Measurements from ENCODE around the gene BRMS1.
"Not testable (repeated sequence)": the region's sequence is repeated elsewhere in the genome, so short reads cannot be mapped to it uniquely, and the experiment has no call there.

Gene BRMS1, protein sequence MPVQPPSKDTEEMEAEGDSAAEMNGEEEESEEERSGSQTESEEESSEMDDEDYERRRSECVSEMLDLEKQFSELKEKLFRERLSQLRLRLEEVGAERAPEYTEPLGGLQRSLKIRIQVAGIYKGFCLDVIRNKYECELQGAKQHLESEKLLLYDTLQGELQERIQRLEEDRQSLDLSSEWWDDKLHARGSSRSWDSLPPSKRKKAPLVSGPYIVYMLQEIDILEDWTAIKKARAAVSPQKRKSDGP

DNA sequence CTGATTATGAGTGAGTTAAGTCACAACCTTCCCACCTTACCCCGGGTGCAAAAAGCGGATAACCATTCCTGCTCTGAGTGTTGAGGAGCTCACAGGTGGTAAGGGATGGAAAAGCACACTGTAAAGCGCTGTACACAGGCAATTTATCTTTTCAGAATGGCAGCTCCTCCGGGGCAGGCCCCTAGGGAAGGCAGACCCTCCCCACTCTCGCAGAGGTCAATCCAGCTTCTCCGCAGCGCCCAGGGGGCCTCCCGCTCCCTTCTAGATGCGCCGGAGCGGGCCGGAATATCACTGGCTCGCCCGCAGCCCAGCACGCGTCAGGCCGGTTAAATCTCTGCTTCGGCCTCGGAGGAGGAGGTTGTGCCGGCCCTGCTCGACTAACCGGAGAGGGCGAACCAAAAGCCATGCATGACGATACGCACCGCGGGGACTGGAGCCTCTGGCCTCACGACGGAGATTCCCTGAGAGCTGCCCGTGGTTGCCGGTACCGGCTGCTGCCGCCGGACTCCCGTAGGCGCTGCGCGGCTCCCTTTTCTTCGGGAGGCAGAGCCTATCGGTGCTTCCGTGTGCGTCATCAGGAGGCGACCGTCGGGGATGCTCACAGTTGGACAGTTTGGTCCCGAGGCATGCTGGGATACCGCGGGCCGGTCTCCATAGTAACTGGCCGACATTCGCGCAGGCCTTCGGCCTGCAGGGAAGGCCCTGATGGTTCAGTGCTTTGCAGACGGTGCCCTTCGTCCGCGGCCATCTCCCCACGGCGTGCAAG is at the start of gene BRMS1:
Gene BRMS1, minus strand, starts transcription at position 555 of the 766 bp plus-strand sequence. CDS start 2,870 bp downstream, outside the sequence.
- DNase-seq (ENCODE audit: low spot score), result peak; percentile 100

DNA sequence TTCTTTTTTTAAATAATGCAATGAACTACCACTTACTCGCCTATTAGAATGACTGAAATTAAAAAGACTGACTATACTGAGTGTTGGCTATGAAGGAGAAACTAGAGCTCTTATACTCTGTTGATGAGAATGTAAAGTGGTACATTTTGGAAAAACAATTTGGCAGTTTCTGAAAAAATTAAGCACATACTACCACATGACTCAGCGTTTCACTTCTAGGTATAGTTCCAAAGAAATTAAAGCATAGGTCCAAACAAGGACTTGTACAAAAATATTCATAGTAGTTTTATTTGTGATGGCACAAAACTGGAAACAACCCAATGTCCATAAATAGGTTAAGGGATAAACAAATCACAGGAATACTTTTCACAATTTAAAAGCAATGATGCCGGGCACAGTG is 49.0 kb upstream of the BRMS1 start:
- DNase-seq (ENCODE audit: low spot score), result no peak

GRCh38 chr11:66391322-66391721 is 46.4 kb upstream of the BRMS1 start:
- DNase-seq (ENCODE audit: low spot score), result no peak

GRCh38 chr11:66388780-66389386 is 44.0 kb upstream of the BRMS1 start:
- DNase-seq (ENCODE audit: low spot score), result peak; percentile 91

DNA sequence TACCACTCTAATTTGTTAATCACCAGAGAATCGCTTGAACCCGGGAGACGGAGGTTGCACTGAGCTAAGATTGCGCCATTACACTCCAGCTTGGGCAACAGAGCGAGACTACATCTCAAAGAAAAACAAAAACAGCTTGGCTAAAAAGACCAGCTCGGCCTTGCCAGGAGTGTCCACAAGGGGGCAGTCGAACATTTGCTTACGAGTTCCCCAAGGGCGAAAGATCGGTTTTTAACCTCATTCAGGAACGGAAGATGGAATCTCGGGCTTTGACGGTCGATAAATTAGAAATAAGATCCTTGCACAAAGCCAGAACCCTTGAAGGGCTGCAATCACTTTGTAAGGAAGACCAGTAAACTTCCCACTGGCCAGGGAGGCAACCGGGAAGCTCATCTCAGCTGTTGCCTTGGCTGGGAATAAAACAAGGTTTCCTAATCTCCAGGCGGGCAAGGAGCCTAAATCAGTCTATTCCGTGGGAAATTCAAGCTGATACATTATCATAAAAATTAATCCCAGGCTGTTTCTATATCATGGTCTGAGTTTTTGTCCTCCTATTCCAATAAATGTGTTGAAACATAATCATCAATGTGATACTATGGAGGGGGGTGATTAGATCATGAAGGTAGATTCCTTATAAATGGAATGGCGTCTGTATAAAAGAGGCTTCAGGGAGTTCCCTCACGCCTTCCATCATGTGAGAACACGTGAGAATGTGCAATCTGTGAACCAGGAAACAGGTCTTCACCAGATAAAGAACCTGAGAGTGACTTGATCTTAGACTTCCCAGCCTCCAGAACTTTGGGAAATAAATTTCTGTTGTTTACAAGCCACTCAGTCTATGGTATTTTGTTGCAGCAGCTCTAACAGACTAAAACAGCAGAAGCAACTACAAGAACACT is 41.5 kb upstream of the BRMS1 start:
- DNase-seq (ENCODE audit: low spot score), result peak; percentile 84

- DNase-seq (ENCODE audit: low spot score), result not testable (repeated sequence)
These were observed 39.4 kb upstream of the BRMS1 start for GRCh38 chr11:66384316-66384715.

DNA sequence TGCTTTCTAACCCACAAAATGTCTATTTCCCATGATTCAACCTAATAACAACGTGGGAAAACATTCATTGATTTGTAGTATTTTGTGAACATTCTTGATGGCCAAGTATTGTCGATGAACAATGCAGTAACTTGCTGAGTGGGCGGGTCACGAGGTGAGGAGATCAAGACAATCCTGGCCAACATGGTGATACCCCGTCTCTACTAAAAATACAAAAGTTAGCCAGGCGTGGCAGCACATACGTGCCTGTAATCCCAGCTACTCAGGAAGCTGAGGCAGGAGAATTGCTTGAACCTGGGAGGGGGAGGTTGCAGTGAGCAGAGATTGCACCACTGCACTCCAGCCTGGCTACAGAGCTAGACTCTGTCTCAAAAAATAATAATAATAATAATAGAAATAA is 35.4 kb upstream of the BRMS1 start:
- DNase-seq (ENCODE audit: low spot score), result not testable (repeated sequence)

GRCh38 chr11:66373690-66374287 is 28.9 kb upstream of the BRMS1 start:
- DNase-seq (ENCODE audit: low spot score), result not testable (repeated sequence)

DNA sequence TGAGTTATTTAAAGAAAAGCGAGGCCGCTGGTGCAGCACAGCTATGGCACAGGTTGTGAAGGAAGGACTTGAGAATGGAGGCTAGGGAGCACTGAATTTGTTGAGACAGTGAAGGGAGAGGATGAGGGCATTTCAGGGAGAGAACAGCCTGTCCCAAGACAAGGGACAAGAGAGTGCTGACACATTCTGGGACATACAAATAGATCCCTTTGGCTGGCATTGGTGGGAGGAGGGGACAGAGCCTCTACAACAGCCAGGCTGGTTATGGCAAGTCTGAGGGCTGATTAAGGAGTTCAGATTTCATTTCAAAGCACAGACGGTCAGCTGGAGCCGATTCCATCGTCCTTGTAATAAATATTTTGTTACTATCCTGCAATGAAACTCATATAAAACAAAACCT is 28.4 kb upstream of the BRMS1 start:
- no peak for DNase-seq (ENCODE audit: low spot score)

- peak; percentile 99 for DNase-seq (ENCODE audit: low spot score)
These were observed 26.9 kb upstream of the BRMS1 start, which contains the start of gene SLC29A2 for GRCh38 chr11:66371627-66372415. Gene SLC29A2, minus strand, starts transcription at chr11:66371760. Its CDS starts 169 bp downstream, at chr11:66371591.

- no peak for DNase-seq (ENCODE audit: low spot score)
These were observed 24.4 kb upstream of the BRMS1 start for GRCh38 chr11:66369073-66369894.

- no peak for DNase-seq (ENCODE audit: low spot score)
These were observed 23.6 kb upstream of the BRMS1 start for GRCh38 chr11:66368484-66368883.

GRCh38 chr11:66367561-66368312 is 22.8 kb upstream of the BRMS1 start:
- DNase-seq (ENCODE audit: low spot score), result no peak

DNA sequence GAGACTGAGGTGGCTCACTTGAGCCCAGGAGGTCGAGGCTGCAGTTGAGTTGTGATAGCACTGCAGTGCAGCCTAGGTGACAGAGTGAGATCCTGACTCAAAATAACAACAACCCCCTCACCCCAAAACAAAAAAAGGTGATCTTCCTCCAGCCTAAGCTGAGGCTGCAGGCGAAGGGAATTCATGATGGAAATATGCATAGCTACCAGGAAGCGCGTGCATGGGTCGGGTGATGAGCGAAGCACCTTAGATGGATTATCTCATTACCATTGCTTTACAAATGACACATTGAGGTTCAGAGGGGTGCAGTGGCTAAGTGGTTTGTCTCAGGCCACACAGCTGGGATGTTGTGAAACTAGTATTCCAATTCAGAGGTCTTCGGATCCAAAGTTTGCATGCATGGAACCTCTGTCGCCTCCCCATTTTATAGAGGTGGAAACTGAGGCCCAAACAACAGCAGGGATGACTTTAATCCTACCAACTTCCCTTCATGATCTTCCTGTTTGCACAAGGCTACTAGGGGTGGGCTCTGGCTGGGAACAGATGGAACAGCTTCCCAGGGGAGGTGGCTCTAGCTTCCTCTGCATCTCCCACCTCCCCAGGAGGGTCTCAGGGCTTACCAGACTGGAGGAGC is 22.1 kb upstream of the BRMS1 start:
- DNase-seq (ENCODE audit: low spot score), result peak; percentile 57

GRCh38 chr11:66365711-66366619 is 21.1 kb upstream of the BRMS1 start:
- DNase-seq (ENCODE audit: low spot score), result peak; percentile 64

- peak; percentile 62 for DNase-seq (ENCODE audit: low spot score)
These were observed 20.3 kb upstream of the BRMS1 start for GRCh38 chr11:66365166-66365565.

DNA sequence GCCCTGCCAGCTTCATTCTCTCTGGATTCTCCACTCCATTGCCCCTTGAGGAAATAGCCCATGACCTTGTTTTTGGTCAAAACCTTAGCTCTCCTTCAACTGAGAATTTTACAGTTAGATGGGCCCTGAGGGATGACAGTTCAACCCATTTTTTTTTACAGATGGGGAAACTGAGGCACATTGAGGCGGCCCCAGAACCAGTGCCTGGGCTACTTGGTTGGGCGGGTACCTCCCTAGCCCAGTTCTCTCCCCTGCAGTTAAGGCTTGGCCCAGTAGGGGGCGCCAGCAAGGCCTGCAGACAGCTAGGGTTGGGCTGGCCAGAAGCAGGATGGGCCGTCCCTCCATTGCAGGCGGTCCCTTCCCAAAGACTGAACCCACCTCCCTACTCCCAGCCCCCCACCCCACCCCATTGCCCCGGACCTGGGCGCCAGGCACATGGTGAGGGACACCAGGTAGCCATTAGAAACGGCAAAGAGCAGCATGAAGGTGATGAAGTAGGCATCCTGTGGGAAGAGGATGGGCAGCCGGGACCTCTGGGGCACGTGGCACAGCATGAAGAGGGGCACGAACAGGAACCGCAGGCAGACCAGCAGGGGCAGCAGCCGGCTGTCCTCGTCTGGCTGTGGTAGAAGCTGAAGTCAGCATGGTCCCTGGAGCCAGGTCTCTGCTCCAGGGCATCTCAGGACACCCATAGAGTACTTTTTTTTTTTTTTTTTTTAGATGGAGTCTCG is 19.1 kb upstream of the BRMS1 start:
- DNase-seq (ENCODE audit: low spot score), result peak; percentile 98

All from HuH-7.5 (cell line).